ENCODE data around the gene KCNQ5.

GRCh38 chr6:72588155-72588554, 33.7 kb upstream of the KCNQ5 start:
- TF ChIP-seq POLR2A (IDR thresholded peaks at IDR 0.05) (no peak), CTCF (IDR thresholded peaks at IDR 0.05) (no peak)

All from transverse colon (tissue), 3 donors.